Activated CD4-positive, alpha-beta memory T cell treated with anti-CD3 and anti-CD28 coated beads, Interleukin-2, amount 10 ng/mL, durations not matched to agents 7 days and 5 days (primary cell): ENCODE data around the gene SURF6. TPM values are rescaled to one million over a fixed set of nuclear protein-coding genes. Genes with fewer than 3 reads are reported as not detected.
"Not testable (repeated sequence)": the region's sequence is repeated elsewhere in the genome, so short reads cannot be mapped to it uniquely, and the experiment has no call there.

ENCODE experiments used
- CTCF ChIA-PET: fragments of 350-600 bp; sonication (Branson Sonifier 250); formaldehyde crosslinking; loops from one replicate; lab custom pipeline; 2021; ENCODE audit warnings: antibody characterized with exemption, inconsistent platforms; lab: Charles Lee
- POLR2A ChIA-PET: fragments of 350-600 bp; sonication (Branson Sonifier 250); formaldehyde crosslinking; loops from one replicate; lab custom pipeline; 2021; ENCODE audit warnings: antibody characterized with exemption; lab: Charles Lee
- DNase-seq: peaks from one replicate; pipeline ENCODE4 v3.0.0-alpha.2; 2020
- H3K27ac Mint-ChIP-seq: one replicate; pipeline ENCODE4 v1.8.0; 2021; ENCODE audit warnings: mild to moderate bottlenecking, mixed read lengths
- H3K27me3 Mint-ChIP-seq: one replicate; pipeline ENCODE4 v1.8.0; 2021; ENCODE audit warnings: mixed read lengths
- H3K36me3 Mint-ChIP-seq: one replicate; pipeline ENCODE4 v1.8.0; 2021; ENCODE audit warnings: low read depth, mixed read lengths
- H3K4me1 Mint-ChIP-seq: one replicate; pipeline ENCODE4 v1.8.0; 2021; ENCODE audit warnings: mixed read lengths
- H3K4me3 Mint-ChIP-seq: one replicate; pipeline ENCODE4 v1.8.0; 2021; ENCODE audit warnings: mild to moderate bottlenecking, mixed read lengths
- H3K9me3 Mint-ChIP-seq: one replicate; pipeline ENCODE4 v1.8.0; 2021; ENCODE audit warnings: mixed read lengths
- total RNA-seq, 2 experiments: library from RNA; stranded (reverse); gene quantifications; one replicate each; pipeline ENCODE4 v1.2.3, GENCODE V29; 2021

SURF6 gene
- 10 to 100 TPM in 1 of 2 experiments, 1 to 10 TPM in 1; 9.3 to 10.9 TPM for total RNA-seq

DNA sequence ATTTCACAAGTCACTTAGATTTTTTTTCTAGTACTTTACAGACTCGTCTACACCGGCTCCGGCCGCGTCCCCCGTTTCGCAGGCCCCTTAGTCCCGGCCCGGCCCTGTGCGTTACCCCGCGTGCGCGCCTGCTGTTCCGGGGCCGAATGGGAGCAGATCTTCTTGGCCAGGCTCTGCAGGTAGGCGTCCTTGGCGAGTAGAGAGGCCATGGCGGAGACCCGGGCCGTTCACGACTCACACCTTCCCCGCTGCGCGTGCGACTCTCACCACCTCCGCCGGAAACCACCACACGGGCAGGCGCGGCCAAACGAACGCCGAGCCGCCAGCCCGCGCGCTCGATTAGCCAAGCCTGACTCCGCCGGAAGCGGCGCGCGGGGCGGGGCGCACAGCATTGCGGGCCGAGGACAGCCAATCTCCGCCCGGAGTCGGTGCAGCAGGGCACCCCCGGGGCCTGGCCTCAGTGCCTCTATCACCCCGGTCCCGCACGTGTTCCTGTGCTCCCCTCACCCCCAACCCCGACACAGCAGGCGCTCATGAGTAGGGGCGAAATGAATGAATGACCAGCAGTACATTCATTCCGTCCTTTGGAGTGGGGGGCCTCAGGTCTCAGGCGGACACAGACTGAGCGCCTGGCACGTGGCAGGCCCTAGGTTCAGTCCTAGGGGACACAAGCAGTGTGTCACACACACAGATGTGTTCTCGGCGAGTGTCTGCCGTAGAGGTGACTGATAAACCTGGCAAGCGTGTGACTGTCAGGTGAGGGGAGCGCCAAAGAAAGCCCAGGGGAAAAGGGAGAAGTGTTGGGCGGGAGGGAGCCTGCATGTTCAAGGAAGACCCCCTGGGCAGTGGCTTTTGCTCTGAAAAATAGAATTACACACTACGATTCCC, at the start of gene SURF6:
TSS of gene SURF6 (minus strand) at position 265 of the 888 bp plus-strand sequence. CDS start at position 209, 56 bp downstream.
- DNase-seq, result peak; percentile 94
- Mint-ChIP-seq H3K9me3 (no peaks in the 10 kb centered on the region), H3K27ac (peak within 1 kb of the TSS; percentile 88), H3K36me3 (peaks cover 65% of the 10 kb centered on the region), H3K4me1 (peaks cover 52% of the 10 kb centered on the region), H3K27me3 (no peaks in the 10 kb centered on the region), H3K4me3 (peak within 1 kb of the TSS; percentile 86)
- CTCF ChIA-PET, result interaction anchor here (0.6 to 1.6 kb wide), 5 partner anchors 10 to 311 kb away, joined by 3 to 7 read pairs (median 5); partner anchors contain the start of genes MED22 and RPL7A
- POLR2A ChIA-PET, result interaction anchor here (1.2 to 4.0 kb wide), 2 partner anchors 12 to 39 kb away, joined by 4 to 31 read pairs; partner anchors contain the start of genes MED22 and RPL7A

DNA sequence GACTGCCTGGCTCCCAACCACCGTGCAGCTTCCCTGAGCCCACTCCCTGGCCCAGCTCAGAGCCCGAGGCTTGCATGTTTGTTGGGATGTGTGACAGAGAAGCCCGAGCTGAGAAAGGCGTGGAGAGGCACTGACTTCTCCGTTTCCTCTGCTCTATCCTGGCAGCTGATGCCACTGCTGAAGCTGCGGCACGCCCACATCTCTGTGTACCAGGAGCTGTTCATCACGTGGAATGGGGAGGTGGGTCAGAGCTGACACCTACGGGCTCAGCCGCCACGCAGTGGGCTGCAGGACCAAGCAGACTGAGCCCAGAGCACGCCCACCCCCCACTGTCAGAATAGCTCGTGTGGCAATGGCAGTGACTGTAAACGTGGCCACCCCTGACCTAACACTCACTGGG, 49.5 kb upstream of the SURF6 start:
- ChIA-PET CTCF (interaction anchor here (1.4 kb wide), 1 partner anchor 11 kb away, joined by 3 read pairs; no protein-coding TSS in a partner anchor), POLR2A (no interaction called here)
- H3K4me1 Mint-ChIP-seq, result no peaks in the 10 kb centered on the region
- H3K36me3 Mint-ChIP-seq, result no peaks in the 10 kb centered on the region
- no peaks in the 10 kb centered on the region for H3K9me3 Mint-ChIP-seq
- DNase-seq, result no peak
- H3K4me3 Mint-ChIP-seq, result no peak overlapping the region
- H3K27ac Mint-ChIP-seq, result no peak overlapping the region
- H3K27me3 Mint-ChIP-seq, result no peaks in the 10 kb centered on the region

DNA sequence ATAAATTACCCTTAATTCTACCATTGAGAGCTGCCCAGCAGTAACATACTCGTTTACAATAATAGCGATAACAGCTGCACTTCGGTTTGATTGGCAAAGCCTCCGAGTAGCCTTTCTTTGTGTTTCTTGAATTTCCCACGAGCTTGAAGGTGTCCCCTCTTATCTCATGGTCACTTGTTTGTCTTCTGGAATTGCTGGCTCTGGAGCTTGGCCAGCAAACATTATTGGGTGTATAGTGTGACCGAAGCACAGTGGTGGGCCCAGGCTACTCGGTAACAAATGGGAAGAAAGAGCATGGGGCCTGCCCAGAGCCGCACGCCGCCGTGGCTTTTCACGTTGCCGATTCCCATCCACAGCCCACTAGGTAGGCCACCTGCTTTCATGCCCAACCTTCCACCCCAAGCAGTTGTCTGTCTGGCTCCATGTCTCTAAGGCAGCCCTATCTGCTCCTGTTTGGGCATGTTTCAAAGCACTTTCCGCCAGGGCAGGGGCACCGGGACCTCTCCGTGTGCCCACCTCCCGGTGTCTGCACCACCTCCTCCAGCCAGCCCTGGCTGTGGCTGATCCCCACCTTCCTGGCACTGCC, 48.8 kb upstream of the SURF6 start:
- no peaks in the 10 kb centered on the region for H3K36me3 Mint-ChIP-seq
- CTCF ChIA-PET, result interaction anchor here (1.4 kb wide), 1 partner anchor 12 kb away, joined by 3 read pairs; no protein-coding TSS in a partner anchor
- no peak overlapping the region for H3K4me3 Mint-ChIP-seq
- no peaks in the 10 kb centered on the region for H3K9me3 Mint-ChIP-seq
- no peak for DNase-seq
- POLR2A ChIA-PET, result no interaction called here
- H3K4me1 Mint-ChIP-seq, result no peaks in the 10 kb centered on the region
- no peak overlapping the region for H3K27ac Mint-ChIP-seq
- H3K27me3 Mint-ChIP-seq, result no peaks in the 10 kb centered on the region

DNA sequence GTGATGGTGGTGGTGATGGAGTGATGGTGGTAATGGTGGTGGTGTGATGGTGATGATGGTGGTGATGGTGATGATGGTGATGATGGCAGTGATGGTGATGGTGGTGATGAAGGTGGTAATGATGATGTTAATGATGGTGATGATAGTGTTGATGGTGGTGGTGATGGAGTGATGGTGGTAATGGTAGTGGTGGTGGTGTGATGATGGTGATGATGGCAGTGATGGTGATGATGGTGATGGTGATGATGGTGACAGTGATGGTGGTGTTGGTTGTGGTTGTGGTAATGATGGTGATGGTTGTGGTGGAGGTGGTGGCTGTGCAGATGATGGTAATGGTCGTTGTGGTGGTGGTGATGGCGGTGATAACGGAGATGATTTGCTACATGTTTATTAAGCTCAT, 47.5 kb upstream of the SURF6 start:
- H3K27ac Mint-ChIP-seq, result no peak overlapping the region
- CTCF ChIA-PET, result no interaction called here
- H3K9me3 Mint-ChIP-seq, result no peaks in the 10 kb centered on the region
- no peaks in the 10 kb centered on the region for H3K27me3 Mint-ChIP-seq
- no peaks in the 10 kb centered on the region for H3K36me3 Mint-ChIP-seq
- H3K4me1 Mint-ChIP-seq, result no peaks in the 10 kb centered on the region
- POLR2A ChIA-PET, result interaction anchor here (1.1 kb wide), 1 partner anchor 11 kb away, joined by 3 read pairs; no protein-coding TSS in a partner anchor
- no peak for DNase-seq
- H3K4me3 Mint-ChIP-seq, result no peak overlapping the region

- H3K4me1 Mint-ChIP-seq, result no peaks in the 10 kb centered on the region
- POLR2A ChIA-PET, result no interaction called here
Measured at GRCh38 chr9:133382507-133383141, 46.6 kb upstream of the SURF6 start.

DNA sequence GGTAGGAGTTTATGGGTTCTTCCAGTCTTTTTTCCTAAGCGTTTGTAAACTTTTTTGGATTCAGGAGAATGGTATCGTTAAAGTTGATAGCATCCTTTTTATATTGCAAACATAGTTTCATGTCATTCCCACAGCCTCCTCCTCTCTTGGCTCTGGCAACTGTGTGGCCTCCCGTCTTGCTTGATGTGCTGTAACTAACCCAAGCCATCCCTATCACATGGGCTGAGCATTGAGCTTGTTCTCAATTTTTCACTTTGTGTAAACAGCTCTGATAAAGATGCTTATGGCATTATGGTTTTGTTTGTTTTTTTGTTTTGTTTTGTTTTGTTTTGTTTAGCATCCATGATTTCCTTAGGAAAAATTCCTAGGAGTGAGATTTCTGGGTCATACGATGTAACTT, 44.7 kb upstream of the SURF6 start:
- CTCF ChIA-PET, result interaction anchor here (0.7 kb wide), 2 partner anchors 34 to 99 kb away, joined by 3 to 7 read pairs; no protein-coding TSS in a partner anchor
- H3K27ac Mint-ChIP-seq, result no peak overlapping the region
- DNase-seq, result no peak
- POLR2A ChIA-PET, result interaction anchor here (0.6 to 11.6 kb wide), 3 partner anchors 10 to 35 kb away, joined by 3 to 397 read pairs (median 4); partner anchors contain the start of genes MED22 and RPL7A
- no peaks in the 10 kb centered on the region for H3K36me3 Mint-ChIP-seq
- H3K4me1 Mint-ChIP-seq, result peaks cover 2% of the 10 kb centered on the region
- H3K27me3 Mint-ChIP-seq, result peaks cover 2% of the 10 kb centered on the region
- H3K9me3 Mint-ChIP-seq, result no peaks in the 10 kb centered on the region
- no peak overlapping the region for H3K4me3 Mint-ChIP-seq

More at GRCh38 chr9:133382507-133383141, 46.6 kb upstream of the SURF6 start:
- Mint-ChIP-seq H3K27me3 (no peaks in the 10 kb centered on the region), H3K36me3 (no peaks in the 10 kb centered on the region), H3K4me3 (no peak overlapping the region), H3K9me3 (no peaks in the 10 kb centered on the region), H3K27ac (no peak overlapping the region)
- no peak for DNase-seq
- CTCF ChIA-PET, result no interaction called here

DNA sequence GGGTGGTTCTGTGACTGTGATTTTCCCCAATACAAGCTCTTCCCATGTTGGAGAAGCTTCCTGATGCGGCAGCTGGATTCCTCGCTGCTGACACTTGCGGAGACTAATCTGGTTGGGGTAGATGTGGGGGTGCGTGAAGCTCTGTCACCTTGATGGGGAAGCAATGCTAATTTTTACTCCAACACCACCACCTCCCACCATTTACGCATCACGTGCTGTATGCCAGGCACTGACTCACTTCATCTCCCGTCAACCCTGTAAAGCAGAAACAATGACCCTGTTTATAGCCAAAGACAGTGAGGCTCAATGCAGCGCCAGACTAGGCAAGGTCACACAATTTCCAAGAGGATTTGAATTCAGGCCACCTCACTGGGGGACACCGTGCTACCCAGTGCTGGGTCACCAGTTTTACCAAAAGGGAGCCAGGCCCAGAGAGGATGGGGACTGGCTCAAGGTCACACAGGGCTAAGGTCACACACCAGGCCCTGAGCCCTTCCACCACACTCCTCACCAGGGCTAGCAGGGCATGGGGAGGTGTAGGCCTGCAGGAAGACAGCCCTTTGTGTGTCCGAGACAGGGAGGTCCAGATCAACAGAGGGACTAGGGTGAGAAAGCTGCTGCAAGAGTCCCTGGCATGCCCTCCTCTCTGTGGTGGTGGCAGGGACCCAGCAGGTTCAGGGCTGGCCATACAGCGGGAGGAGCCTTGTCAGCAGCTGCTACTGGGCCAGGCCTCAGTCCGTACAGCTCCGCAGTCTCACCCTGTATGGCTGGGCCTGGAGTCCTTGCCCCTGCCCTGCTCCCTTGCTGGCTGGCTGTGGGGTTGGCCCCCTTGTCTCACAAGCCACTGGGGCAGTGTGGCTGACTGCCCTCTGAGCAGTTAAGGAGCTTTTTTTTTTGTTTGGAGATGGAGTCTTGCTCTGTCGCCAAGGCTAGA, 43.4 kb upstream of the SURF6 start:
- Mint-ChIP-seq H3K4me3 (no peak overlapping the region), H3K9me3 (no peaks in the 10 kb centered on the region), H3K27me3 (peaks cover 2% of the 10 kb centered on the region), H3K27ac (no peak overlapping the region), H3K36me3 (peaks cover 8% of the 10 kb centered on the region), H3K4me1 (peaks cover 5% of the 10 kb centered on the region)
- POLR2A ChIA-PET, result interaction anchor here (0.6 to 11.6 kb wide), 5 partner anchors 9 to 357 kb away, joined by 3 to 397 read pairs (median 4); partner anchors contain the start of genes GTF3C5, MED22, RPL7A and SURF1
- CTCF ChIA-PET, result interaction anchor here (1.0 kb wide), 1 partner anchor 25 kb away, joined by 4 read pairs; no protein-coding TSS in a partner anchor
- DNase-seq, result no peak

- Mint-ChIP-seq H3K27me3 (peaks cover 2% of the 10 kb centered on the region), H3K9me3 (no peaks in the 10 kb centered on the region), H3K36me3 (peaks cover 13% of the 10 kb centered on the region)
Measured at GRCh38 chr9:133378408-133378962, 42.5 kb upstream of the SURF6 start.

DNA sequence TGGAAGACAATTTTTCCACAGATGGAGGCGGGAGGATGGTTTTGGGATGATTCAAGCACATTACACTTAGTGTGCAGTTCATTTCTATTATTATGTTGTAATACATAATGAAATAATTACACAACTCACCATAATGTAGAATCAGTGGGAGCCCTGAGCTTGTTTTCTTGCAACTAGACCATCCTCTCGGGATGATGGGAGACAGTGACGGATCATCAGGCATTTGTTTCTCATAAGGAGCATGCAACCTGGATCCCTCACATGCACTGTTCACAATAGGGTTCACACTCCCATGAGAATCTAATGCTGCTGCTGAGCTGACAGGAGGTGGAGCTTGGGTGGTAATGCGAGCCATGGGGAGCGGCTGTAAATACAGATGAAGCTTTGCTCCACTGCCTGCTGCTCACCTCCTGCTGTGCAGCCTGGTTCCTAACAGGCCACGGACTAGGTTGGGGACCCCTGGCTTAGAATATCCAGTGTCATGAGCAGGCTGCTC, 41.8 kb upstream of the SURF6 start:
- CTCF ChIA-PET, result interaction anchor here (1.5 to 2.2 kb wide), 3 partner anchors 25 to 139 kb away, joined by 4 to 5 read pairs (median 5); partner anchors contain the start of genes MED22 and RPL7A
- no peak overlapping the region for H3K27ac Mint-ChIP-seq
- no peak overlapping the region for H3K4me3 Mint-ChIP-seq
- peaks cover 2% of the 10 kb centered on the region for H3K27me3 Mint-ChIP-seq
- no peak for DNase-seq
- H3K4me1 Mint-ChIP-seq, result peaks cover 18% of the 10 kb centered on the region
- POLR2A ChIA-PET, result interaction anchor here (0.8 to 11.6 kb wide), 4 partner anchors 21 to 347 kb away, joined by 3 to 397 read pairs (median 140); partner anchors contain the start of genes GTF3C5, MED22, RPL7A and SURF1
- no peaks in the 10 kb centered on the region for H3K9me3 Mint-ChIP-seq
- H3K36me3 Mint-ChIP-seq, result peaks cover 20% of the 10 kb centered on the region

More at GRCh38 chr9:133378408-133378962, 42.5 kb upstream of the SURF6 start:
- Mint-ChIP-seq H3K4me1 (peaks cover 11% of the 10 kb centered on the region), H3K4me3 (no peak overlapping the region), H3K27ac (no peak overlapping the region)
- ChIA-PET CTCF (interaction anchor here (1.0 to 2.2 kb wide), 2 partner anchors 24 to 26 kb away, joined by 4 read pairs; no protein-coding TSS in a partner anchor), POLR2A (interaction anchor here (0.6 to 11.6 kb wide), 4 partner anchors 21 to 356 kb away, joined by 3 to 397 read pairs (median 140); partner anchors contain the start of genes GTF3C5, MED22, RPL7A and SURF1)
- DNase-seq, result no peak

GRCh38 chr9:133377280-133377679, 41.3 kb upstream of the SURF6 start:
- CTCF ChIA-PET, result interaction anchor here (1.4 to 2.2 kb wide), 4 partner anchors 25 to 138 kb away, joined by 4 to 5 read pairs (median 4); partner anchors contain the start of genes MED22 and RPL7A
- not testable (repeated sequence) for DNase-seq

More at GRCh38 chr9:133377280-133377679, 41.3 kb upstream of the SURF6 start:
- POLR2A ChIA-PET, result interaction anchor here (0.8 to 11.6 kb wide), 8 partner anchors 20 to 347 kb away, joined by 3 to 397 read pairs (median 4); partner anchors contain the start of genes GTF3C5, MED22, RPL7A and SURF1
- not testable (repeated sequence) for H3K27me3 Mint-ChIP-seq, H3K27ac Mint-ChIP-seq, H3K9me3 Mint-ChIP-seq
- peaks cover 25% of the 10 kb centered on the region for H3K36me3 Mint-ChIP-seq
- peaks cover 23% of the 10 kb centered on the region for H3K4me1 Mint-ChIP-seq
- peak overlapping the region; percentile 59 for H3K4me3 Mint-ChIP-seq
